Nephron (organoid): ENCODE data around the gene SERPINA4.
"Not testable (repeated sequence)": the region's sequence is repeated elsewhere in the genome, so short reads cannot be mapped to it uniquely, and the experiment has no call there.

Source experiments
- H3K27ac Mint-ChIP-seq, 3 experiments: 2 replicates each; pipeline ENCODE4 v1.8.0; 2020; ENCODE audit warnings: mixed read lengths in 3 of 3, mild to moderate bottlenecking in 2 of 3, moderate library complexity in 1 of 3
- H3K27me3 Mint-ChIP-seq: 2 replicates; pipeline ENCODE4 v1.8.0; 2021; ENCODE audit warnings: low read depth, mild to moderate bottlenecking, moderate library complexity, mixed read lengths
- H3K36me3 Mint-ChIP-seq: 2 replicates; pipeline ENCODE4 v1.8.0; 2020; ENCODE audit warnings: low read depth, mixed read lengths
- H3K4me1 Mint-ChIP-seq: 2 replicates; pipeline ENCODE4 v1.8.0; 2020; ENCODE audit warnings: mixed read lengths
- H3K4me3 Mint-ChIP-seq, 3 experiments: 2 replicates each; pipeline ENCODE4 v1.8.0; 2020; ENCODE audit warnings: mild to moderate bottlenecking in 3 of 3, mixed read lengths in 3 of 3, moderate library complexity in 2 of 3
- H3K9me3 Mint-ChIP-seq: 2 replicates; pipeline ENCODE4 v1.8.0; 2020; ENCODE audit warnings: mixed read lengths
- CTCF ChIP-seq, 3 experiments: fragments of 200-600 bp; sonication (generic); IDR thresholded peaks; one replicate each; pipeline ENCODE4 v1.5.0; 2021; ENCODE audit warnings: antibody characterized with exemption in 3 of 3; ENCODE audit not compliant: unreplicated experiment in 3 of 3

Gene SERPINA4

GRCh38 chr14:94571950-94572349 lies 10.7 kb downstream of the SERPINA4 start:
- no peaks in the 10 kb centered on the region for H3K36me3 Mint-ChIP-seq
- no peak for TF ChIP-seq CTCF (IDR thresholded peaks at IDR 0.05; ENCODE audit: unreplicated experiment in 3 of 3)
- H3K4me1 Mint-ChIP-seq, result no peaks in the 10 kb centered on the region
- H3K27ac Mint-ChIP-seq, result no peak overlapping the region
- H3K9me3 Mint-ChIP-seq, result no peaks in the 10 kb centered on the region
- H3K27me3 Mint-ChIP-seq, result peaks cover 15% of the 10 kb centered on the region
- no peak overlapping the region for H3K4me3 Mint-ChIP-seq

GRCh38 chr14:94572637-94573303 lies 11.5 kb downstream of the SERPINA4 start:
- Mint-ChIP-seq H3K36me3 (no peaks in the 10 kb centered on the region), H3K27me3 (peaks cover 10% of the 10 kb centered on the region), H3K4me3 (no peak overlapping the region), H3K27ac (no peak overlapping the region), H3K4me1 (no peaks in the 10 kb centered on the region), H3K9me3 (no peaks in the 10 kb centered on the region)
- no peak for TF ChIP-seq CTCF (IDR thresholded peaks at IDR 0.05; ENCODE audit: unreplicated experiment in 3 of 3)

- H3K36me3 Mint-ChIP-seq, result no peaks in the 10 kb centered on the region
- no peak for TF ChIP-seq CTCF (IDR thresholded peaks at IDR 0.05; ENCODE audit: unreplicated experiment in 3 of 3)
- no peak overlapping the region for H3K27ac Mint-ChIP-seq
- no peaks in the 10 kb centered on the region for H3K4me1 Mint-ChIP-seq
- peaks cover 7% of the 10 kb centered on the region for H3K27me3 Mint-ChIP-seq
- no peaks in the 10 kb centered on the region for H3K9me3 Mint-ChIP-seq
- no peak overlapping the region for H3K4me3 Mint-ChIP-seq
These were observed 12.4 kb downstream of the SERPINA4 start for GRCh38 chr14:94573475-94574277.

- Mint-ChIP-seq H3K4me3 (no peak overlapping the region), H3K4me1 (no peaks in the 10 kb centered on the region), H3K36me3 (no peaks in the 10 kb centered on the region), H3K27ac (no peak overlapping the region), H3K9me3 (no peaks in the 10 kb centered on the region), H3K27me3 (peaks cover 11% of the 10 kb centered on the region)
- TF ChIP-seq CTCF (IDR thresholded peaks at IDR 0.05; ENCODE audit: unreplicated experiment in 3 of 3), result no peak
These were observed 13.1 kb downstream of the SERPINA4 start for GRCh38 chr14:94574336-94574735.

GRCh38 chr14:94575730-94576585 lies 14.7 kb downstream of the SERPINA4 start:
- Mint-ChIP-seq H3K27ac (no peak overlapping the region), H3K36me3 (no peaks in the 10 kb centered on the region), H3K4me3 (no peak overlapping the region), H3K4me1 (no peaks in the 10 kb centered on the region), H3K27me3 (peaks cover 11% of the 10 kb centered on the region), H3K9me3 (no peaks in the 10 kb centered on the region)
- no peak for TF ChIP-seq CTCF (IDR thresholded peaks at IDR 0.05; ENCODE audit: unreplicated experiment in 3 of 3)

GRCh38 chr14:94577472-94577871 lies 16.2 kb downstream of the SERPINA4 start:
- peaks cover 11% of the 10 kb centered on the region for H3K27me3 Mint-ChIP-seq
- not testable (repeated sequence) for H3K4me3 Mint-ChIP-seq, H3K36me3 Mint-ChIP-seq, H3K4me1 Mint-ChIP-seq, H3K27ac Mint-ChIP-seq, H3K9me3 Mint-ChIP-seq
